NCI-H2029 (cell line): Measurements from ENCODE around the gene USP17L24.
"Not testable (repeated sequence)": the region's sequence is repeated elsewhere in the genome, so short reads cannot be mapped to it uniquely, and the experiment has no call there.

Source experiments
- DNase-seq: peaks from one replicate; lab custom pipeline; 2025; lab: John Stamatoyannopoulos, UW

The USP17L24 gene, protein sequence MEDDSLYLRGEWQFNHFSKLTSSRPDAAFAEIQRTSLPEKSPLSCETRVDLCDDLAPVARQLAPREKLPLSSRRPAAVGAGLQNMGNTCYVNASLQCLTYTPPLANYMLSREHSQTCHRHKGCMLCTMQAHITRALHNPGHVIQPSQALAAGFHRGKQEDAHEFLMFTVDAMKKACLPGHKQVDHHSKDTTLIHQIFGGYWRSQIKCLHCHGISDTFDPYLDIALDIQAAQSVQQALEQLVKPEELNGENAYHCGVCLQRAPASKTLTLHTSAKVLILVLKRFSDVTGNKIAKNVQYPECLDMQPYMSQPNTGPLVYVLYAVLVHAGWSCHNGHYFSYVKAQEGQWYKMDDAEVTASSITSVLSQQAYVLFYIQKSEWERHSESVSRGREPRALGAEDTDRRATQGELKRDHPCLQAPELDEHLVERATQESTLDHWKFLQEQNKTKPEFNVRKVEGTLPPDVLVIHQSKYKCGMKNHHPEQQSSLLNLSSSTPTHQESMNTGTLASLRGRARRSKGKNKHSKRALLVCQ

DNA sequence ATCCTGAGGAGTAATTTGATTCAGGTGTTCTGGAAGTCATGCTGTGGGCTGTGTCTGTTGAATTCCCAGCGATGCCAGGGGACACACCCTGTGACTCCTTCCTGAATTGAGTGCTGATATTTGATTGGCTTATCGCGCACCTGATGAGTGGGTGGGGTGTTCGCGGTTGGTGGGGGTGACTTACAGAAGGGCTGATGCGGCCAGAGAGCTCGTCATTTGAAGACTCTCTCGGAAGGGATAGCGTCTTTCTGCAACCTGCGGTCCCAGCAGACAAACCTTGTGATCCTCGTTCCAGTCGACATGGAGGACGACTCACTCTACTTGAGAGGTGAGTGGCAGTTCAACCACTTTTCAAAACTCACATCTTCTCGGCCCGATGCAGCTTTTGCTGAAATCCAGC is at the start of gene USP17L24:
Gene USP17L24, plus strand, starts transcription at position 301 of the 400 bp plus-strand sequence. Its CDS starts 0 bp downstream, at position 301.
- not testable (repeated sequence) for DNase-seq

DNA sequence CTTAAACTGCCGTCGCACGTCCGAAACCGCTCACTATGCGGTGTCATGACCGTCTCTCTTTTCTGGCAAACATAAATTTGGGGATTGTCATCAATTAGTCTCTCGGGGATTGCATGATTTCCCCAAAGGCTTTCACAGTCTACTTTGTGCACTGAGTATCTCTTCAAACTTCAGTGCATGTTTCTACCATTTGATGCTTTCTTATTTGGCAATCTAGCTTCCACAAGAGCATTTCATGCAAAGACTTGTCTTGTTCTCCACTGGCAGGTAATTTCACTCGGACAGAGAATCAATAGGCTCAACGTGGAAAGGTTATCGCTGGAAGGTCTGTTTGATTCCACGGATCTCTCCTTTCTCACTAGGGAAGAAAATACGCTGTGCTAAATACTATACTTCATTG is 774 bp upstream of the USP17L24 start:
- DNase-seq, result not testable (repeated sequence)

DNA sequence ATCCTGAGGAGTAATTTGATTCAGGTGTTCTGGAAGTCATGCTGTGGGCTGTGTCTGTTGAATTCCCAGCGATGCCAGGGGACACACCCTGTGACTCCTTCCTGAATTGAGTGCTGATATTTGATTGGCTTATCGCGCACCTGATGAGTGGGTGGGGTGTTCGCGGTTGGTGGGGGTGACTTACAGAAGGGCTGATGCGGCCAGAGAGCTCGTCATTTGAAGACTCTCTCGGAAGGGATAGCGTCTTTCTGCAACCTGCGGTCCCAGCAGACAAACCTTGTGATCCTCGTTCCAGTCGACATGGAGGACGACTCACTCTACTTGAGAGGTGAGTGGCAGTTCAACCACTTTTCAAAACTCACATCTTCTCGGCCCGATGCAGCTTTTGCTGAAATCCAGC is 4.6 kb downstream of the USP17L24 start, which contains the start of gene USP17L25:
Gene USP17L25, plus strand, starts transcription at position 301 of the 400 bp plus-strand sequence. Its CDS starts 0 bp downstream, at position 301.
- DNase-seq, result not testable (repeated sequence)

DNA sequence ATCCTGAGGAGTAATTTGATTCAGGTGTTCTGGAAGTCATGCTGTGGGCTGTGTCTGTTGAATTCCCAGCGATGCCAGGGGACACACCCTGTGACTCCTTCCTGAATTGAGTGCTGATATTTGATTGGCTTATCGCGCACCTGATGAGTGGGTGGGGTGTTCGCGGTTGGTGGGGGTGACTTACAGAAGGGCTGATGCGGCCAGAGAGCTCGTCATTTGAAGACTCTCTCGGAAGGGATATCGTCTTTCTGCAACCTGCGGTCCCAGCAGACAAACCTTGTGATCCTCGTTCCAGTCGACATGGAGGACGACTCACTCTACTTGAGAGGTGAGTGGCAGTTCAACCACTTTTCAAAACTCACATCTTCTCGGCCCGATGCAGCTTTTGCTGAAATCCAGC is 9.4 kb downstream of the USP17L24 start, which contains the start of gene USP17L26:
Gene USP17L26, plus strand, starts transcription at position 301 of the 400 bp plus-strand sequence. Its CDS starts 0 bp downstream, at position 301.
- not testable (repeated sequence) for DNase-seq

DNA sequence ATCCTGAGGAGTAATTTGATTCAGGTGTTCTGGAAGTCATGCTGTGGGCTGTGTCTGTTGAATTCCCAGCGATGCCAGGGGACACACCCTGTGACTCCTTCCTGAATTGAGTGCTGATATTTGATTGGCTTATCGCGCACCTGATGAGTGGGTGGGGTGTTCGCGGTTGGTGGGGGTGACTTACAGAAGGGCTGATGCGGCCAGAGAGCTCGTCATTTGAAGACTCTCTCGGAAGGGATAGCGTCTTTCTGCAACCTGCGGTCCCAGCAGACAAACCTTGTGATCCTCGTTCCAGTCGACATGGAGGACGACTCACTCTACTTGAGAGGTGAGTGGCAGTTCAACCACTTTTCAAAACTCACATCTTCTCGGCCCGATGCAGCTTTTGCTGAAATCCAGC is 14.1 kb downstream of the USP17L24 start, which contains the start of gene USP17L5:
Gene USP17L5, plus strand, starts transcription at position 301 of the 400 bp plus-strand sequence. Its CDS starts 0 bp downstream, at position 301.
- DNase-seq, result not testable (repeated sequence)

DNA sequence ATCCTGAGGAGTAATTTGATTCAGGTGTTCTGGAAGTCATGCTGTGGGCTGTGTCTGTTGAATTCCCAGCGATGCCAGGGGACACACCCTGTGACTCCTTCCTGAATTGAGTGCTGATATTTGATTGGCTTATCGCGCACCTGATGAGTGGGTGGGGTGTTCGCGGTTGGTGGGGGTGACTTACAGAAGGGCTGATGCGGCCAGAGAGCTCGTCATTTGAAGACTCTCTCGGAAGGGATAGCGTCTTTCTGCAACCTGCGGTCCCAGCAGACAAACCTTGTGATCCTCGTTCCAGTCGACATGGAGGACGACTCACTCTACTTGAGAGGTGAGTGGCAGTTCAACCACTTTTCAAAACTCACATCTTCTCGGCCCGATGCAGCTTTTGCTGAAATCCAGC is 18.9 kb downstream of the USP17L24 start, which contains the start of gene USP17L27:
Gene USP17L27, plus strand, starts transcription at position 301 of the 400 bp plus-strand sequence. Its CDS starts 0 bp downstream, at position 301.
- DNase-seq, result not testable (repeated sequence)

DNA sequence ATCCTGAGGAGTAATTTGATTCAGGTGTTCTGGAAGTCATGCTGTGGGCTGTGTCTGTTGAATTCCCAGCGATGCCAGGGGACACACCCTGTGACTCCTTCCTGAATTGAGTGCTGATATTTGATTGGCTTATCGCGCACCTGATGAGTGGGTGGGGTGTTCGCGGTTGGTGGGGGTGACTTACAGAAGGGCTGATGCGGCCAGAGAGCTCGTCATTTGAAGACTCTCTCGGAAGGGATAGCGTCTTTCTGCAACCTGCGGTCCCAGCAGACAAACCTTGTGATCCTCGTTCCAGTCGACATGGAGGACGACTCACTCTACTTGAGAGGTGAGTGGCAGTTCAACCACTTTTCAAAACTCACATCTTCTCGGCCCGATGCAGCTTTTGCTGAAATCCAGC is 23.6 kb downstream of the USP17L24 start, which contains the start of gene USP17L28:
Gene USP17L28, plus strand, starts transcription at position 301 of the 400 bp plus-strand sequence. Its CDS starts 0 bp downstream, at position 301.
- not testable (repeated sequence) for DNase-seq

DNA sequence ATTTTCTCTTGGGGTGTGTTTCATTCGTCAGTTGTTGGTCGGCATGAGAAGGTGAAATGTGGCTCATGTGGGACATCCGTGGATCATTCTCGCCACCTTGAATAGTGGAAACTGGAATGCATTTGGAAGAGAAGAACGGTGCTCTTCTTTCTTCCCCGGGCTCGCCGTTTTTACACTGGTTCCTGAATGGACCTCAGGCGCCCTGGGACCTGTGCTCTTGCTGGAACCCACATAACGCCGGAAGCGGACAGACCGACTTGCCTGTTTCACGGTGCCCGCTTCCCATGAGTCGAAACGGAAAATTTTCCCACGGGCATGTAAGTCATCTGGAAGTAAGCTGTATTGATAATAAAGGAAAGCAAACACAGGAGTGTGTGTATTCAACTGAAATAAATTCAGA is 25.9 kb downstream of the USP17L24 start:
- DNase-seq, result not testable (repeated sequence)

DNA sequence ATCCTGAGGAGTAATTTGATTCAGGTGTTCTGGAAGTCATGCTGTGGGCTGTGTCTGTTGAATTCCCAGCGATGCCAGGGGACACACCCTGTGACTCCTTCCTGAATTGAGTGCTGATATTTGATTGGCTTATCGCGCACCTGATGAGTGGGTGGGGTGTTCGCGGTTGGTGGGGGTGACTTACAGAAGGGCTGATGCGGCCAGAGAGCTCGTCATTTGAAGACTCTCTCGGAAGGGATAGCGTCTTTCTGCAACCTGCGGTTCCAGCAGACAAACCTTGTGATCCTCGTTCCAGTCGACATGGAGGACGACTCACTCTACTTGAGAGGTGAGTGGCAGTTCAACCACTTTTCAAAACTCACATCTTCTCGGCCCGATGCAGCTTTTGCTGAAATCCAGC is 28.4 kb downstream of the USP17L24 start, which contains the start of gene USP17L29:
Gene USP17L29, plus strand, starts transcription at position 301 of the 400 bp plus-strand sequence. Its CDS starts 0 bp downstream, at position 301.
- DNase-seq, result not testable (repeated sequence)

DNA sequence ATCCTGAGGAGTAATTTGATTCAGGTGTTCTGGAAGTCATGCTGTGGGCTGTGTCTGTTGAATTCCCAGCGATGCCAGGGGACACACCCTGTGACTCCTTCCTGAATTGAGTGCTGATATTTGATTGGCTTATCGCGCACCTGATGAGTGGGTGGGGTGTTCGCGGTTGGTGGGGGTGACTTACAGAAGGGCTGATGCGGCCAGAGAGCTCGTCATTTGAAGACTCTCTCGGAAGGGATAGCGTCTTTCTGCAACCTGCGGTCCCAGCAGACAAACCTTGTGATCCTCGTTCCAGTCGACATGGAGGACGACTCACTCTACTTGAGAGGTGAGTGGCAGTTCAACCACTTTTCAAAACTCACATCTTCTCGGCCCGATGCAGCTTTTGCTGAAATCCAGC is 37.9 kb downstream of the USP17L24 start, which contains the start of gene USP17L30:
Gene USP17L30, plus strand, starts transcription at position 301 of the 400 bp plus-strand sequence. Its CDS starts 0 bp downstream, at position 301.
- not testable (repeated sequence) for DNase-seq
